ENCODE results near the gene GFOD2. TPM values are rescaled to one million over a fixed set of nuclear protein-coding genes. Genes with fewer than 3 reads are reported as not detected.
"Not testable (repeated sequence)": the region's sequence is repeated elsewhere in the genome, so short reads cannot be mapped to it uniquely, and the experiment has no call there.

Gene GFOD2
- total and polyA plus RNA-seq, 8 donors: 6.4 to 17.2 (median 9.6) TPM

- no peak overlapping the region for H3K4me3 ChIP-seq
- ATAC-seq (no peak), FAIRE-seq (no peak), DNase-seq (no peak)
- no peaks in the 10 kb centered on the region for H3K4me1 ChIP-seq
- WGBS, 2 donors: 90% methylated on average over 7 of the region's 7 CpGs
- H3K27me3 ChIP-seq: no peaks in the 10 kb centered on the region
- H3K27ac ChIP-seq: no peak overlapping the region
- intact Hi-C loops (cut with DNase I): no loop called here
- no peaks in the 10 kb centered on the region for H3K36me3 ChIP-seq
- no peaks in the 10 kb centered on the region for H3K9me3 ChIP-seq
- TF ChIP-seq CTCF (IDR thresholded peaks at IDR 0.05): no peak
Observed at GRCh38 chr16:67758966-67759365, 39.9 kb upstream of the GFOD2 start.

DNA sequence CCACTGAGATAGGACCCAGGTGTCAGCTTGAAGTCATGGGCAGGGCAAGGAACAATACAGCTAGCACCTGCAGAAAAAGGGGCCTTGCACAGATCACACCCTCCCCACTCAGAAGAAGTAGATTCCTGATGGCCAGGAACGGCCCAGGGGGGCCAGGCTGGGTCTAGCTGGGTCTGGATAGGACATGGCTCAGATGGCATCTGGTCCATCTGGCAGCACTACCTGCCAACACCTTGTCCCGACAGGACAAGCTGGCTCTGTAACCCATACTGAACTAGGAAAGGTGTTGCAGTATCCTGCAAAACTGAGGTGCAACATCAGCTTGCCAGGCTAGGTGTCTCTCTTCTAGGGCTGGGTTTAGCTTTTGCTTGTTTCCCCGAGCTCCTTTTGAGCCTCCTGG, 38.9 kb upstream of the GFOD2 start:
- WGBS, 2 donors: 89 to 96% methylated on average over 3 of the region's 3 CpGs
- Histone ChIP-seq H3K27ac (no peak overlapping the region), H3K36me3 (no peaks in the 10 kb centered on the region), H3K4me1 (no peaks in the 10 kb centered on the region), H3K27me3 (no peaks in the 10 kb centered on the region), H3K4me3 (no peak overlapping the region), H3K9me3 (no peaks in the 10 kb centered on the region)
- ATAC-seq (no peak), DNase-seq (no peak), FAIRE-seq (no peak)
- TF ChIP-seq CTCF (IDR thresholded peaks at IDR 0.05): no peak
- intact Hi-C loops (cut with DNase I): no loop called here

GRCh38 chr16:67752641-67753040, 33.5 kb upstream of the GFOD2 start:
- Histone ChIP-seq H3K4me3 (no peak overlapping the region), H3K27me3 (no peaks in the 10 kb centered on the region), H3K36me3 (no peaks in the 10 kb centered on the region), H3K9me3 (no peaks in the 10 kb centered on the region), H3K4me1 (no peaks in the 10 kb centered on the region), H3K27ac (no peak overlapping the region)
- ATAC-seq: no peak
- DNase-seq: no peak
- intact Hi-C loops (cut with DNase I): no loop called here
- no peak for FAIRE-seq
- 82 to 86% methylated on average over 2 of the region's 2 CpGs for WGBS, 2 donors
- TF ChIP-seq CTCF (IDR thresholded peaks at IDR 0.05): no peak

- H3K36me3 ChIP-seq; H3K9me3 ChIP-seq; H3K27me3 ChIP-seq; intact Hi-C loops (cut with DNase I); H3K4me1 ChIP-seq; ATAC-seq; H3K4me3 ChIP-seq; FAIRE-seq; DNase-seq; H3K27ac ChIP-seq: not testable (repeated sequence)
- WGBS, 2 donors: 96 to 99% methylated on average over 3 of the region's 3 CpGs
Observed at GRCh38 chr16:67751331-67751730, 32.2 kb upstream of the GFOD2 start.

DNA sequence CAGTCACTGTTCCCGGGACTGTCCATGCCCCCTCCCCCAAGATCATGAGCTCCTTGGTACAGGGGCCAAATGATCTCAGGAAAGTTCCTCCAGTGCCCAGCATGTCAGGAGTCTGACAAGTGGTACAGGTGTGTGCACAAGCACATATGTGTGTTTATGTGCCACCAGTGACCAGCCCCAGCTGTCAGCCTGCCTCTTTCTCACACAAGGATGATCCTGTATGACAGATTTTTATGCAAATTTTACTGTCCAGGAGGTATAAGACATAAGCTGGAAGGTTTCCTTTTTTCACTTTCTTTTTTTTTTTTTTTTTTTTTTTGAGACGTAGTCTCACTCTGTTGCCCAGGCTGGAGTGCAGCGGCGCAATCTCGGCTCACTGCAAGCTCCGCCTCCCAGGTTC, 31.4 kb upstream of the GFOD2 start:
- no peak for TF ChIP-seq CTCF (IDR thresholded peaks at IDR 0.05)
- Histone ChIP-seq H3K4me3 (no peak overlapping the region), H3K36me3 (no peaks in the 10 kb centered on the region), H3K9me3 (no peaks in the 10 kb centered on the region), H3K27me3 (no peaks in the 10 kb centered on the region), H3K4me1 (no peaks in the 10 kb centered on the region), H3K27ac (no peak overlapping the region)
- no peak for FAIRE-seq
- 90 to 96% methylated on average over 6 of the region's 6 CpGs for WGBS, 2 donors
- intact Hi-C loops (cut with DNase I): no loop called here
- no peak for DNase-seq
- no peak for ATAC-seq

Data from pancreas (tissue), 10 donors.